ENCODE results near the gene IGF2R.

GRCh38 chr6:159984268-159984786 is 15.4 kb downstream of the IGF2R start:
- no peak for TF ChIP-seq MXD4 (CRISPR knock-in tag; IDR thresholded peaks at IDR 0.05; ENCODE audit: borderline replicate concordance)
- TF ChIP-seq, protein P1, sequence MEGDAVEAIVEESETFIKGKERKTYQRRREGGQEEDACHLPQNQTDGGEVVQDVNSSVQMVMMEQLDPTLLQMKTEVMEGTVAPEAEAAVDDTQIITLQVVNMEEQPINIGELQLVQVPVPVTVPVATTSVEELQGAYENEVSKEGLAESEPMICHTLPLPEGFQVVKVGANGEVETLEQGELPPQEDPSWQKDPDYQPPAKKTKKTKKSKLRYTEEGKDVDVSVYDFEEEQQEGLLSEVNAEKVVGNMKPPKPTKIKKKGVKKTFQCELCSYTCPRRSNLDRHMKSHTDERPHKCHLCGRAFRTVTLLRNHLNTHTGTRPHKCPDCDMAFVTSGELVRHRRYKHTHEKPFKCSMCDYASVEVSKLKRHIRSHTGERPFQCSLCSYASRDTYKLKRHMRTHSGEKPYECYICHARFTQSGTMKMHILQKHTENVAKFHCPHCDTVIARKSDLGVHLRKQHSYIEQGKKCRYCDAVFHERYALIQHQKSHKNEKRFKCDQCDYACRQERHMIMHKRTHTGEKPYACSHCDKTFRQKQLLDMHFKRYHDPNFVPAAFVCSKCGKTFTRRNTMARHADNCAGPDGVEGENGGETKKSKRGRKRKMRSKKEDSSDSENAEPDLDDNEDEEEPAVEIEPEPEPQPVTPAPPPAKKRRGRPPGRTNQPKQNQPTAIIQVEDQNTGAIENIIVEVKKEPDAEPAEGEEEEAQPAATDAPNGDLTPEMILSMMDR (IDR thresholded peaks at IDR 0.05) = no peak
- TF ChIP-seq, protein P2, sequence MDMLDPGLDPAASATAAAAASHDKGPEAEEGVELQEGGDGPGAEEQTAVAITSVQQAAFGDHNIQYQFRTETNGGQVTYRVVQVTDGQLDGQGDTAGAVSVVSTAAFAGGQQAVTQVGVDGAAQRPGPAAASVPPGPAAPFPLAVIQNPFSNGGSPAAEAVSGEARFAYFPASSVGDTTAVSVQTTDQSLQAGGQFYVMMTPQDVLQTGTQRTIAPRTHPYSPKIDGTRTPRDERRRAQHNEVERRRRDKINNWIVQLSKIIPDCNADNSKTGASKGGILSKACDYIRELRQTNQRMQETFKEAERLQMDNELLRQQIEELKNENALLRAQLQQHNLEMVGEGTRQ (CRISPR knock-in tag; IDR thresholded peaks at IDR 0.05) = no peak
- TF ChIP-seq GABPB1 (CRISPR knock-in tag; IDR thresholded peaks at IDR 0.05) = no peak
- no peak for TF ChIP-seq ZNF671 (CRISPR knock-in tag; IDR thresholded peaks at IDR 0.05)
- no peak for TF ChIP-seq NFE2L1 (CRISPR knock-in tag; IDR thresholded peaks at IDR 0.05)
- TF ChIP-seq SP1 (CRISPR knock-in tag; conservative IDR thresholded peaks at IDR 0.05) = no peak
- TF ChIP-seq ZBTB21 (CRISPR knock-in tag; IDR thresholded peaks at IDR 0.05; ENCODE audit: borderline replicate concordance) = no peak
- TF ChIP-seq ELF4 (CRISPR knock-in tag; IDR thresholded peaks at IDR 0.05; ENCODE audit: low read depth) = no peak
- TF ChIP-seq ZNF532 (CRISPR knock-in tag; IDR thresholded peaks at IDR 0.05; ENCODE audit: borderline replicate concordance) = no peak
